ENCODE measurements around the gene EIF2D. TPM values are rescaled to one million over a fixed set of nuclear protein-coding genes. Genes with fewer than 3 reads are reported as not detected.

Gene EIF2D
- total and polyA plus RNA-seq, 8 donors = 37.5 to 110 (median 90.7) TPM

- peaks cover 0 to 26% of the 10 kb centered on the region in 2 donors for H3K36me3 ChIP-seq
- DNase-seq (no peak), ATAC-seq (no peak)
- H3K9me3 ChIP-seq = no peaks in the 10 kb centered on the region
- H3K27me3 ChIP-seq = no peaks in the 10 kb centered on the region
- H3K4me3 ChIP-seq = no peak overlapping the region
- no peak for TF ChIP-seq CTCF (IDR thresholded peaks at IDR 0.05)
- peaks cover 0 to 99% of the 10 kb centered on the region in 2 donors for H3K4me1 ChIP-seq
- H3K27ac ChIP-seq = peak overlapping the region; percentile 80 to 91
- intact Hi-C loops (cut with DNase I) = loop anchor here in 1 of 2 donors (5.0 kb wide), 1 partner anchor 33 kb away; no protein-coding TSS in a partner anchor
Measured at GRCh38 chr1:206580438-206581113, 31.7 kb downstream of the EIF2D start.

GRCh38 chr1:206579747-206580437, 32.4 kb downstream of the EIF2D start:
- TF ChIP-seq CTCF (IDR thresholded peaks at IDR 0.05) = no peak
- peak in 2 of 4 donors; percentile 94 to 96 for DNase-seq
- peak; percentile 51 for ATAC-seq
- Histone ChIP-seq H3K4me1 (peaks cover 6 to 99% of the 10 kb centered on the region in 2 donors), H3K27ac (peak overlapping the region; percentile 80 to 91), H3K4me3 (no peak overlapping the region), H3K27me3 (no peaks in the 10 kb centered on the region), H3K9me3 (no peaks in the 10 kb centered on the region), H3K36me3 (peaks cover 0 to 19% of the 10 kb centered on the region in 2 donors)
- intact Hi-C loops (cut with DNase I) = loop anchor here in 1 of 2 donors (5.0 kb wide), 1 partner anchor 33 kb away; no protein-coding TSS in a partner anchor

GRCh38 chr1:206578978-206579374, 33.3 kb downstream of the EIF2D start:
- Histone ChIP-seq H3K9me3 (no peaks in the 10 kb centered on the region), H3K36me3 (peaks cover 0 to 10% of the 10 kb centered on the region in 2 donors), H3K27me3 (no peaks in the 10 kb centered on the region), H3K27ac (peak overlapping the region in 1 of 2 donors; percentile 91), H3K4me1 (peaks cover 7 to 100% of the 10 kb centered on the region in 2 donors), H3K4me3 (no peak overlapping the region)
- ATAC-seq (no peak), DNase-seq (no peak)
- TF ChIP-seq CTCF (IDR thresholded peaks at IDR 0.05) = no peak
- intact Hi-C loops (cut with DNase I) = no loop called here

- ATAC-seq (peak; percentile 14), DNase-seq (no peak)
- Histone ChIP-seq H3K36me3 (peaks cover 0 to 5% of the 10 kb centered on the region in 2 donors), H3K27me3 (no peaks in the 10 kb centered on the region), H3K4me1 (peaks cover 7 to 99% of the 10 kb centered on the region in 2 donors), H3K9me3 (no peaks in the 10 kb centered on the region), H3K4me3 (no peak overlapping the region), H3K27ac (peak overlapping the region in 1 of 2 donors; percentile 98)
- TF ChIP-seq CTCF (IDR thresholded peaks at IDR 0.05) = no peak
- intact Hi-C loops (cut with DNase I) = no loop called here
Measured at GRCh38 chr1:206578068-206578977, 33.9 kb downstream of the EIF2D start.

Measured in left lung (tissue), 10 donors.